Esophagus squamous epithelium (tissue), 4 donors: Measurements from ENCODE around the gene KCNAB2.

ENCODE experiments used
- CTCF ChIP-seq, 6 experiments: fragments of 450-650 bp in 4 of 6; fragments of 200-600 bp in 2 of 6; sonication (generic) in 2 of 6; IDR thresholded peaks; one replicate each; pipeline ENCODE4 v1.5.1; 2016 to 2019; ENCODE audit warnings: antibody characterized with exemption in 6 of 6, mild to moderate bottlenecking in 4 of 6, moderate library complexity in 4 of 6
- POLR2A ChIP-seq, 4 donors: fragments of 450-650 bp; IDR thresholded peaks; one replicate each; pipeline ENCODE4 v1.6.1; 2017; ENCODE audit warnings: antibody characterized with exemption in 4 of 4, mild to moderate bottlenecking in 4 of 4, moderate library complexity in 3 of 4

GRCh38 chr1:6134206-6134605, 88.5 kb downstream of the KCNAB2 start:
- TF ChIP-seq CTCF (IDR thresholded peaks at IDR 0.05) (no peak), POLR2A (IDR thresholded peaks at IDR 0.05) (no peak)
